RWPE1 (cell line): Measurements from ENCODE around the gene TBC1D14.

Experiments
- CTCF ChIA-PET: fragments of 350-600 bp; sonication (Branson Sonifier 250); formaldehyde crosslinking; extraction: SDS; loops from one replicate; lab custom pipeline; 2021; lab: Yijun Ruan, JAX
- POLR2A ChIA-PET: fragments of 400-600 bp; formaldehyde crosslinking; extraction: SDS; loops from one replicate; lab custom pipeline; 2020; ENCODE audit warnings: antibody characterized with exemption; ENCODE audit not compliant: low non-redundant PET; lab: Yijun Ruan, JAX
- DNase-seq: peaks from one replicate; pipeline ENCODE4 v3.0.0; 2012; ENCODE audit warnings: low spot score
- H3K27ac ChIP-seq: fragments of 450-650 bp; 2 replicates; pipeline ENCODE4 v1.5.1; 2017
- TF ChIP-seq, protein P1 (sequence below): fragments of 450-650 bp; conservative IDR thresholded peaks from 2 replicates; pipeline ENCODE4 v1.5.1; 2017; ENCODE audit warnings: low read depth, mild to moderate bottlenecking

TBC1D14 gene

GRCh38 chr4:6932475-6932874, 22.8 kb downstream of the TBC1D14 start:
- TF ChIP-seq, protein P1, sequence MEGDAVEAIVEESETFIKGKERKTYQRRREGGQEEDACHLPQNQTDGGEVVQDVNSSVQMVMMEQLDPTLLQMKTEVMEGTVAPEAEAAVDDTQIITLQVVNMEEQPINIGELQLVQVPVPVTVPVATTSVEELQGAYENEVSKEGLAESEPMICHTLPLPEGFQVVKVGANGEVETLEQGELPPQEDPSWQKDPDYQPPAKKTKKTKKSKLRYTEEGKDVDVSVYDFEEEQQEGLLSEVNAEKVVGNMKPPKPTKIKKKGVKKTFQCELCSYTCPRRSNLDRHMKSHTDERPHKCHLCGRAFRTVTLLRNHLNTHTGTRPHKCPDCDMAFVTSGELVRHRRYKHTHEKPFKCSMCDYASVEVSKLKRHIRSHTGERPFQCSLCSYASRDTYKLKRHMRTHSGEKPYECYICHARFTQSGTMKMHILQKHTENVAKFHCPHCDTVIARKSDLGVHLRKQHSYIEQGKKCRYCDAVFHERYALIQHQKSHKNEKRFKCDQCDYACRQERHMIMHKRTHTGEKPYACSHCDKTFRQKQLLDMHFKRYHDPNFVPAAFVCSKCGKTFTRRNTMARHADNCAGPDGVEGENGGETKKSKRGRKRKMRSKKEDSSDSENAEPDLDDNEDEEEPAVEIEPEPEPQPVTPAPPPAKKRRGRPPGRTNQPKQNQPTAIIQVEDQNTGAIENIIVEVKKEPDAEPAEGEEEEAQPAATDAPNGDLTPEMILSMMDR: no peak

GRCh38 chr4:6932918-6933317, 23.3 kb downstream of the TBC1D14 start:
- no peak for DNase-seq
- TF ChIP-seq, protein P1: no peak
- no peak overlapping the region for H3K27ac ChIP-seq
- ChIA-PET CTCF (no interaction called here), POLR2A (no interaction called here)

More at GRCh38 chr4:6932475-6932874, 22.8 kb downstream of the TBC1D14 start:
- no peak for DNase-seq
- CTCF ChIA-PET: no interaction called here
- POLR2A ChIA-PET: no interaction called here
- H3K27ac ChIP-seq: no peak overlapping the region

GRCh38 chr4:6933691-6934430, 24.2 kb downstream of the TBC1D14 start:
- TF ChIP-seq, protein P1: no peak
- POLR2A ChIA-PET: no interaction called here
- no peak for DNase-seq
- CTCF ChIA-PET: no interaction called here
- H3K27ac ChIP-seq: no peak overlapping the region

- POLR2A ChIA-PET: no interaction called here
Measured at GRCh38 chr4:6935965-6936364, 26.3 kb downstream of the TBC1D14 start.

GRCh38 chr4:6937201-6937600, 27.6 kb downstream of the TBC1D14 start:
- no peak overlapping the region for H3K27ac ChIP-seq
- ChIA-PET CTCF (no interaction called here), POLR2A (no interaction called here)
- TF ChIP-seq, protein P1: no peak
- no peak for DNase-seq

More at GRCh38 chr4:6935965-6936364, 26.3 kb downstream of the TBC1D14 start:
- CTCF ChIA-PET: no interaction called here
- no peak overlapping the region for H3K27ac ChIP-seq
- TF ChIP-seq, protein P1: no peak
- no peak for DNase-seq

DNA sequence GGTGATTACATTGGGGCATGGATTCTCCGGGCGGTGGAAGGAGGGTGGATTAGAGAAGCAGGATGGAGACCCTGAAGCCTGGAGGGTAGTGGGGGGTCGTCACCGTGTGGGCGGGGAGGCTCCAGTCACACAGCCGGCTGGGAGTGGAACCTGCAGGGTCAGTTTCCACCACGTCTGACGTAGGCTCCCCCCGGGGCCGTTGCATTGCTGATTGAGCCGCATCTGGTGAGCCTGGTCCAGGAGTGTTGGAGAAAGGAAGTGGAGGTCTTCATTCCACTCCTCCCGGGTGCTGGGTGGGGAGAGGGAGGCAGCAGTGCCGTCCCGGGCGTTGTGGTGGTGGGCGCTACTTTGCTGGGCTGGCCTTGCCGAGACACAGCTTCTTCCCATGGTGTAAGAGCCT, 28.1 kb downstream of the TBC1D14 start:
- TF ChIP-seq, protein P1: no peak
- no peak for DNase-seq
- CTCF ChIA-PET: no interaction called here
- POLR2A ChIA-PET: no interaction called here
- H3K27ac ChIP-seq: no peak overlapping the region
